H9 (cell line): ENCODE measurements around the gene SPECC1. TPM values are rescaled to one million over a fixed set of nuclear protein-coding genes. Genes with fewer than 3 reads are reported as not detected.

ENCODE experiments used
- DNase-seq: peaks from one replicate; pipeline ENCODE4 v3.0.0-alpha.2; 2017
- H2AFZ ChIP-seq: one replicate; pipeline ENCODE4 v1.6.1; 2013; ENCODE audit warnings: mild to moderate bottlenecking, low read length, control low read depth, moderate library complexity
- H2AK5ac ChIP-seq: 2 replicates; pipeline ENCODE4 v1.6.1; 2013; ENCODE audit warnings: low read length, control low read depth, mixed read lengths; ENCODE audit not compliant: insufficient read length
- H2BK120ac ChIP-seq: one replicate; pipeline ENCODE4 v1.6.1; 2013; ENCODE audit warnings: low read depth, mild to moderate bottlenecking, low read length, control low read depth, inconsistent platforms; ENCODE audit not compliant: poor library complexity, severe bottlenecking
- H2BK12ac ChIP-seq: 2 replicates; pipeline ENCODE4 v1.6.1; 2013; ENCODE audit warnings: low read length, control low read depth, mixed read lengths, low read depth; ENCODE audit not compliant: insufficient read length
- H2BK15ac ChIP-seq: 2 replicates; pipeline ENCODE4 v1.6.1; 2013; ENCODE audit warnings: low read depth, low read length, control low read depth
- H2BK20ac ChIP-seq: one replicate; pipeline ENCODE4 v1.6.1; 2013; ENCODE audit warnings: low read depth, mild to moderate bottlenecking, low read length, control low read depth, inconsistent platforms; ENCODE audit not compliant: poor library complexity, severe bottlenecking
- H2BK5ac ChIP-seq: 2 replicates; pipeline ENCODE4 v1.6.1; 2013; ENCODE audit warnings: low read length, control low read depth, mixed read lengths; ENCODE audit not compliant: insufficient read length
- H3K14ac ChIP-seq: 2 replicates; pipeline ENCODE4 v1.6.1; 2013; ENCODE audit warnings: low read length, control low read depth; ENCODE audit not compliant: insufficient read depth
- H3K18ac ChIP-seq: 2 replicates; pipeline ENCODE4 v1.6.1; 2013; ENCODE audit warnings: low read depth, mild to moderate bottlenecking, mixed read lengths, low read length, control low read depth; ENCODE audit not compliant: insufficient read length
- H3K23ac ChIP-seq: 2 replicates; pipeline ENCODE4 v1.6.1; 2013; ENCODE audit warnings: low read length, control low read depth, mixed read lengths, low read depth; ENCODE audit not compliant: insufficient read length
- H3K23me2 ChIP-seq: 2 replicates; pipeline ENCODE4 v1.6.1; 2013; ENCODE audit warnings: low read depth, mild to moderate bottlenecking, mixed read lengths, low read length, control low read depth; ENCODE audit not compliant: insufficient read length, poor library complexity, severe bottlenecking
- H3K27ac ChIP-seq: 2 replicates; pipeline ENCODE4 v1.5.1; 2013; ENCODE audit warnings: low read length, control low read depth, mixed read lengths, low read depth; ENCODE audit not compliant: insufficient read length
- H3K27me3 ChIP-seq: 2 replicates; pipeline ENCODE4 v1.6.1; 2013; ENCODE audit warnings: low read length, control low read depth, inconsistent platforms; ENCODE audit not compliant: insufficient read depth
- H3K4ac ChIP-seq: 2 replicates; pipeline ENCODE4 v1.6.1; 2013; ENCODE audit warnings: low read depth, mild to moderate bottlenecking, control low read depth, inconsistent platforms, low read length, moderate library complexity
- H3K4me1 ChIP-seq: 2 replicates; pipeline ENCODE4 v1.6.1; 2013; ENCODE audit warnings: low read length, control low read depth, inconsistent platforms; ENCODE audit not compliant: insufficient read depth
- H3K4me2 ChIP-seq: 2 replicates; pipeline ENCODE4 v1.6.1; 2013; ENCODE audit warnings: low read length, control low read depth, mixed read lengths; ENCODE audit not compliant: insufficient read length, insufficient read depth
- H3K56ac ChIP-seq: 2 replicates; pipeline ENCODE4 v1.6.1; 2013; ENCODE audit warnings: low read depth, mild to moderate bottlenecking, mixed read lengths, low read length, control low read depth; ENCODE audit not compliant: insufficient read length
- H3K79me1 ChIP-seq: 2 replicates; pipeline ENCODE4 v1.6.1; 2013; ENCODE audit warnings: low read depth, mild to moderate bottlenecking, moderate library complexity, low read length, control low read depth, inconsistent platforms; ENCODE audit not compliant: insufficient read depth, poor library complexity, severe bottlenecking
- H3K79me2 ChIP-seq: 2 replicates; pipeline ENCODE4 v1.6.1; 2013; ENCODE audit warnings: low read length, control low read depth, inconsistent platforms; ENCODE audit not compliant: insufficient read depth
- H3K9ac ChIP-seq: 2 replicates; pipeline ENCODE4 v1.6.1; 2013; ENCODE audit warnings: low read length, control low read depth, mixed read lengths; ENCODE audit not compliant: insufficient read length; ENCODE audit errors: extremely low read depth
- H3K9me3 ChIP-seq: one replicate; pipeline ENCODE4 v1.6.1; 2013; ENCODE audit warnings: low read depth, low read length, inconsistent platforms; ENCODE audit not compliant: control insufficient read depth
- H3T11ph ChIP-seq: one replicate; pipeline ENCODE4 v1.6.1; 2013; ENCODE audit warnings: mild to moderate bottlenecking, low read length, control low read depth, inconsistent platforms
- H4K20me1 ChIP-seq: one replicate; pipeline ENCODE4 v1.6.1; 2013; ENCODE audit not compliant: control insufficient read depth, insufficient read length, insufficient read depth
- H4K5ac ChIP-seq: 2 replicates; pipeline ENCODE4 v1.6.1; 2013; ENCODE audit warnings: low read depth, mild to moderate bottlenecking, mixed read lengths, low read length, control low read depth; ENCODE audit not compliant: insufficient read length
- H4K8ac ChIP-seq: replicated peaks from 2 replicates; pipeline ENCODE4 v1.6.1; 2013; ENCODE audit warnings: low read length, control low read depth, mixed read lengths, low read depth; ENCODE audit not compliant: insufficient read length
- H4K91ac ChIP-seq: 2 replicates; pipeline ENCODE4 v1.6.1; 2013; ENCODE audit warnings: low read depth, mild to moderate bottlenecking, moderate library complexity, mixed read lengths, low read length, control low read depth; ENCODE audit not compliant: insufficient read length
- H3K27ac Mint-ChIP-seq, 3 experiments: 2 replicates in 2 of 3; 3 replicates in 1 of 3; pipeline ENCODE4 v1.8.0; 2020 to 2021; ENCODE audit warnings: mixed read lengths in 3 of 3, mild to moderate bottlenecking in 1 of 3, moderate library complexity in 1 of 3
- H3K27me3 Mint-ChIP-seq: 2 replicates; pipeline ENCODE4 v1.8.0; 2021; ENCODE audit warnings: low read depth, mild to moderate bottlenecking, moderate library complexity, mixed read lengths
- H3K36me3 Mint-ChIP-seq, 3 experiments: 2 replicates in 2 of 3; 3 replicates in 1 of 3; pipeline ENCODE4 v1.8.0; 2020 to 2021; ENCODE audit warnings: low read depth in 3 of 3, mixed read lengths in 3 of 3; ENCODE audit not compliant: insufficient read depth in 1 of 3
- H3K4me1 Mint-ChIP-seq, 2 experiments: 2 replicates each; pipeline ENCODE4 v1.8.0; 2020; ENCODE audit warnings: mixed read lengths in 2 of 2
- H3K4me3 Mint-ChIP-seq, 2 experiments: 2 replicates in 1 of 2; 3 replicates in 1 of 2; pipeline ENCODE4 v1.8.0; 2020 to 2021; ENCODE audit warnings: mild to moderate bottlenecking in 2 of 2, mixed read lengths in 2 of 2, moderate library complexity in 1 of 2
- H3K9me3 Mint-ChIP-seq, 2 experiments: 2 replicates in 1 of 2; 3 replicates in 1 of 2; pipeline ENCODE4 v1.8.0; 2020; ENCODE audit warnings: mild to moderate bottlenecking in 2 of 2, mixed read lengths in 2 of 2, moderate library complexity in 1 of 2
- WGBS: extraction: QIAGEN DNeasy Blood & Tissue Kit; methylation state at CpG from one replicate; pipeline ENCODE4 v1.1.7; 2013; ENCODE audit warnings: missing lambda C conversion rate, low lambda C conversion rate, mixed read lengths; ENCODE audit not compliant: insufficient read length; ENCODE audit errors: extremely low coverage; 5-methylcytosine and 5-hydroxymethylcytosine counted together
- total RNA-seq: library from RNA; stranded (reverse); gene quantifications from 2 replicates; pipeline ENCODE4 v1.2.1, GENCODE V29; 2021
- TF ChIP-seq, protein P1 (sequence below): fragments of 200-600 bp; sonication (generic); conservative IDR thresholded peaks from 3 replicates; pipeline ENCODE4 v1.8.0; 2021; ENCODE audit warnings: antibody characterized with exemption, mild to moderate bottlenecking

The SPECC1 gene
- total RNA-seq, 1 experiment from 2014 or later: 65.7 TPM

DNA sequence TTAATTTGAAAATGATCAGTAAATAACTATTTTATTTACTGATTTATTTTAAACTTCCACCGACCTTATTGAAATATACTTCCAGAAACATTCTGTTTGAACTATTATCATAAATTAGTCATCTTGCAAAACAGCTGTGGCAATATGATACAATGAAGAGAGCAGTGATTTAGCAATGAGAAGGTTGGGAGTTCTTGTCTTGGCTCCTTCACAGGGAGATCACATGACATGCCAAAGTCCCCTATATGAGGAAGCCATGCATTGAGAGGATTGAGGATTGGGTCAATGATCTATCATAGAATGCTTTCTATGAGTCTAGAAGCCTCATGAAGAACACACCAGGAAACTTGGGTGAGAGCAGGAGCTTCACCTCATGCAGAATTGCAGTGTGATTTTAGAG lies 235.5 kb downstream of the SPECC1 start:
- H3K27ac Mint-ChIP-seq: no peak overlapping the region
- Histone ChIP-seq H3K56ac (no peak overlapping the region), H3K4me2 (no peak overlapping the region), H2BK120ac (no peak overlapping the region), H3K14ac (no peak overlapping the region), H4K8ac (no peak overlapping the region), H3K23me2 (no peaks in the 10 kb centered on the region), H3K4me1 (no peaks in the 10 kb centered on the region), H2BK5ac (no peak overlapping the region), H3K9ac (no peak overlapping the region), H3K18ac (no peak overlapping the region), H3T11ph (no peak overlapping the region), H4K5ac (no peak overlapping the region), H4K91ac (no peak overlapping the region), H3K79me1 (no peaks in the 10 kb centered on the region), H3K79me2 (no peaks in the 10 kb centered on the region), H3K4ac (no peak overlapping the region), H3K27me3 (no peaks in the 10 kb centered on the region), H2BK15ac (no peak overlapping the region), H3K9me3 (no peaks in the 10 kb centered on the region), H4K20me1 (no peaks in the 10 kb centered on the region), H2AK5ac (no peak overlapping the region), H2AFZ (no peak overlapping the region), H2BK20ac (no peak overlapping the region), H2BK12ac (no peak overlapping the region), H3K27ac (no peak overlapping the region), H3K23ac (no peak overlapping the region)
- H3K4me1 Mint-ChIP-seq: no peaks in the 10 kb centered on the region
- DNase-seq: no peak
- WGBS: no CpG with 5 or more reads among the region's 1 CpG
- H3K27me3 Mint-ChIP-seq: no peaks in the 10 kb centered on the region
- H3K4me3 Mint-ChIP-seq: no peak overlapping the region
- H3K9me3 Mint-ChIP-seq: 0 out of 5 replicates have a peak, but pooled peaks cover 0 to 4% of the 10 kb centered on the region in 2 experiments
- H3K36me3 Mint-ChIP-seq: peaks cover 40 to 44% (median 41%) of the 10 kb centered on the region in 3 experiments
- TF ChIP-seq, protein P1, sequence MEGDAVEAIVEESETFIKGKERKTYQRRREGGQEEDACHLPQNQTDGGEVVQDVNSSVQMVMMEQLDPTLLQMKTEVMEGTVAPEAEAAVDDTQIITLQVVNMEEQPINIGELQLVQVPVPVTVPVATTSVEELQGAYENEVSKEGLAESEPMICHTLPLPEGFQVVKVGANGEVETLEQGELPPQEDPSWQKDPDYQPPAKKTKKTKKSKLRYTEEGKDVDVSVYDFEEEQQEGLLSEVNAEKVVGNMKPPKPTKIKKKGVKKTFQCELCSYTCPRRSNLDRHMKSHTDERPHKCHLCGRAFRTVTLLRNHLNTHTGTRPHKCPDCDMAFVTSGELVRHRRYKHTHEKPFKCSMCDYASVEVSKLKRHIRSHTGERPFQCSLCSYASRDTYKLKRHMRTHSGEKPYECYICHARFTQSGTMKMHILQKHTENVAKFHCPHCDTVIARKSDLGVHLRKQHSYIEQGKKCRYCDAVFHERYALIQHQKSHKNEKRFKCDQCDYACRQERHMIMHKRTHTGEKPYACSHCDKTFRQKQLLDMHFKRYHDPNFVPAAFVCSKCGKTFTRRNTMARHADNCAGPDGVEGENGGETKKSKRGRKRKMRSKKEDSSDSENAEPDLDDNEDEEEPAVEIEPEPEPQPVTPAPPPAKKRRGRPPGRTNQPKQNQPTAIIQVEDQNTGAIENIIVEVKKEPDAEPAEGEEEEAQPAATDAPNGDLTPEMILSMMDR: no peak
